GM21576 (cell line): ENCODE data around the gene CCDC146.
"Not testable (repeated sequence)": the region's sequence is repeated elsewhere in the genome, so short reads cannot be mapped to it uniquely, and the experiment has no call there.

ENCODE experiments used
- ATAC-seq: cut with Tn5 transposase; IDR thresholded peaks from one replicate; pipeline ENCODE4 v1.9.1; 2021; ENCODE audit warnings: mild to moderate bottlenecking, moderate library complexity; ENCODE audit not compliant: unreplicated experiment

The CCDC146 gene

DNA sequence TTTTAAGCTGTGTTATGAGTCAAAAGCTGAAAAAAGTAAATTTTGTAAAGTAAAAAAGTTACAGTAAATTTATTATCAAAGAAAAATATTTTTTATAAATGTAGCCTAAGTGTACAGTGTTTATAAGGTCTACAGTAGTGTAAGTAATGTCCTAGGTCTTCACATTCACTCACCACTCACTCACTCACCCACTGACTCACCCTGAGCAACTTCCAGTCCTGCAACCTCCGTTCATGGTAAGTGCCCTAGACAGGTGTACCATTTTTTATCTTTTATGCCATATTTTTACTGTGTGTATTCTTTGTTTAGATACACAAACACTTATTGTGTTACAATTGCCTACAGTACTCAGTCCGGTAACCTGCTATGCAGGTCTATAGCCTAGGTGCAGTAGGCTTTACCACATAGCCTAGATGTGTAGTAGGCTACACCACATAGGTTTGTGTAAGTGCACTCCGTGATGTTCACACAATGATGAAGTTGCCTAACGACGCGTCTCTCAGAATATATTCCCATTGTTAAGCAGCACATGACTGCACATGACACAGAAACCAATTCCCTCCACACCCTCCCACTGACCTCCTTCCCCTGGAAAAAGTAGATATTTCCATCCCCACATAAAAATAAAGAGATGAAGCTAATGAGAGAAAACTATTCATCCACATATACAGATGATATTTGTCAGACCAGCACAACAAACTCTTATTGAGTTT is 122.0 kb downstream of the CCDC146 start:
- ATAC-seq: no peak

DNA sequence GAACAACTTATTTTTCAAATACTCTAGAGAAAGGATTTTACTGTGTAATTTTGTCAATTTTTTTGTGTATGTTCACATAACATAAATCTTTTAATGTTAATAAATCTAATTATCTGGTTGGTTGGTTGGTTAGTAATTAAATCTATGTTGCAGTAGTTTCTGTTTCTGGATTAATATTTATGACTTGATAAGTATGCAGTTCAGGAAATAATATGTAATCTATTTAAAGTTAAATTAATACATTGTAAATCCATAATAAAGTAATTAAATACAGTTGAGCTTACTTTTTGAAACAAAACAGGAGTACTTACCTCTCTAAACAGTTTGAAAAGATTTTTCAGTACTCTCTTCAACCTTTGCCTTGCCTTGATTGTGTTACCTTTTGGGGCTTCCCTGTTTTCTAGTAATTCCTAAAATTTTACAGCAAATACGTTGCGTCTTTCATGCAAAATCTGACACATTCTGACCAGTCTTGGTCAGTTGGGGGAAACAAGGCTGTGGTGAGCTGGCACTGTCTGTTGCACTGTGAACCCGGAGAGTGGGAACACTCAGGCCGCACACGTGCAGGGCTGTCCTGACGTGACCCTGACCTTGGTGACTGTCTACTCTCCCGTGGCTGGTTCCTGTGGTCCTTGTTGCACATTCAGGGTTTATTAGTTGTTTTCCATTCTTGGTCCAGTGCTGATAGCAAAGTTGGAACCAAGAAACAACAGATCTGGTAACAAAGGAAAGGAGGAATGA is 122.8 kb downstream of the CCDC146 start:
- ATAC-seq: no peak

DNA sequence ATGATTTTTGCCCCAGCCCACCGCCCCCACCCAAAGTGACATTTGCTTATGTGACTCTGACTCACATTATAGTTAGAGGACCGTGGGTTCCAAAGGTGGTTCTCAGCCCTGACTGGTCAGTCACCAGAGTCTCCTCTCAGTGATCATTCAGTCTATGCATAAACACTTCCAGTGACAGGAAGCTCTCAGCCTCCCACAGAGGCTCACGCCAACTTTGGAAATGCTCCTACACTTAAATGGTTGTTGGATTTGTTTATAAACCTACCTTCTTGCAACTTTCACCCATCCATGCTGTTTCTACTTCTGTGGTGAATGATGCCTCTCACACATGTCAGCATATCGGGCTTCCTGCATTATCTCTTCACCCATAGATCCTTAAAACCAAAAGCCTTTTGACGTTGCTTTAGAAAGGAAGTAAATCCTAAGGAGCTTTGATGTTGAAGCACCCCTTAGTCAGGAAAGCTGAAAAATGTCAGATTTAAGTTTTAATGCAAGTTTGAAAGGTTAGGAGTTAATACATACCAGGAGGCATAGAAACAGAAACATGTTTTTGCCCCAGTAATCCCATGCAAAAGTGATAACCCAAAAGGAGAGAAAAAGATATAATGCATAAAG is 123.7 kb downstream of the CCDC146 start:
- no peak for ATAC-seq

DNA sequence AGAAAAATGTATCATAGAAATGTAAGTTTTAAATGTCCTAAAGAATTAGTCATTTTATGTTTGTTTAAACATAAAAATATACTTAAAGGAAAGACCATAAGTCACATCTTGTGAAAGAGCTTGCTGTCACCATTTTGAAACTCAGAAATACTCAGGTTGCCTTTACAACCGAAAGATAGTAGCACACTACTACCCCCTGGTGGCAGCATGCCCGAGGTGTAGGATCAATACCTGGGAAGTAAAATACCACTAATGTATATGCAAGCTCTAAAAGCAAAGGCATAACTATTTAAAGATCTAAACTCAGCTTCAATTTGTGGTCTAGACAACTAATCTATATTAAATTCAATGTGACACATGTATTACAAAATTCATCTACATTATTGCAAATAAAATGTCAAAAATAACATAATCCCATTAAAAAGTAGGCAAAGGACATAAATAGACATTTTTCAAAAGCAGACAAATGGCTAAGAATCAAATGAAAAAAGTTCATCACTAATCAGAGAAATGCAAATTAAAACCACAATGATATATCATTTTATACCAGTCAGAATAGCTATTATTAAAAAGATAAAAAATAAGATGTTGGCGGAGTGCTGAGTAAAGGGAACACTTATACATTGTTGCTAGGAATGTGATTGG is 124.9 kb downstream of the CCDC146 start:
- peak; percentile 73 for ATAC-seq

DNA sequence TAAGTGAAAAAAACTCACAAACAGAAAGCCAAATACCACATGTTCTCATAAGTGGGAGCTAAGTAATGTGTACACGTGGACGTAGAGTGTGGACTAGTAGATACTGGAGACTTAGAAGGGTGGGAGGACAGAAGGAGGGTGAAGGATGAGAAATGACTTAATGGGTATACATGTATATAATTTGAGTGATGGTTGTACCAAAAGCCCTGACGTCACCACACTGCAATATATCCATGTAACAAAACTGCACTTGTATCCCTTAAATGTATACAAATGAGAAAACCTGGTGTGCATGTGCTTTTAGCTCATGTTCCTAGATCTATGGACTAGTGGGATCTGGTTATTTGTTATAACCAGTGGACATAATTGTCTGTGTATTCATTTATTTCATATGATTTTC is 125.7 kb downstream of the CCDC146 start:
- ATAC-seq: no peak

DNA sequence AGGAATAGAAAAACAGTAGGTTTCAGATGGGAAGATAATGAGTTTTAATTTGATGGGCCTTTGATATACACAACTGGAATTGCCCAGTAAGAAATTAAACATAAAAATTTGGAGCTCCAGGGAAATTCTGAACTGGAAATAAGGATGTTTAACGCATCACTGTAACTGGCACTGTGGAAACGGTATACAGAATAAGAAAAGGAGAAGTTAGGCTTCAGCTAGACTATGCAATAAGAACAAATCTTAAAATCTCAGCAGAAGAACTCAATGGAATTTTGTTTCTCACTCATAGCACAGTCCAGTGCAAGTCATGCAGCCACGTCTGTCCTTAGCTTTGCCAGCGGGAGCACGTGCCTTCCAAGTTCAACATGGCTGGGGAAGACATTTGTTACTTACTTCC is 130.1 kb downstream of the CCDC146 start:
- ATAC-seq: no peak

DNA sequence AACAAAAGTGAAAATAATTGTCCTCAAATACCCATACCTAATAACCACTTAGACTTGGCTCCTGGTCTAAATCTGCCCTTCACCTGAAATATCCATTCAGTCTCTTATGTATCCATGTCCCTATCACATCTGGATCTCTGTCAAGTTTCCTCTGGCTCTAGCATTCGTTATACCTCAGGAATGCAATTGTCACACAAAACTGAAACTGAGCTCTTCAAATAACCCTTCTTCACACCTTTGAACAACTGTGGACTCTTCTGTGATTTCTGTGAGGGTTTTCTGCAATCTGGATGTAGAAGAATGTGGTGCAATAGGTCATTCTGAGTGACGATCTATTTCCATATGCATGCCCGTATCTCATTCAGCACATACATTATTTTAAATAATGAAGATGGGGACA is 130.7 kb downstream of the CCDC146 start:
- ATAC-seq: no peak

DNA sequence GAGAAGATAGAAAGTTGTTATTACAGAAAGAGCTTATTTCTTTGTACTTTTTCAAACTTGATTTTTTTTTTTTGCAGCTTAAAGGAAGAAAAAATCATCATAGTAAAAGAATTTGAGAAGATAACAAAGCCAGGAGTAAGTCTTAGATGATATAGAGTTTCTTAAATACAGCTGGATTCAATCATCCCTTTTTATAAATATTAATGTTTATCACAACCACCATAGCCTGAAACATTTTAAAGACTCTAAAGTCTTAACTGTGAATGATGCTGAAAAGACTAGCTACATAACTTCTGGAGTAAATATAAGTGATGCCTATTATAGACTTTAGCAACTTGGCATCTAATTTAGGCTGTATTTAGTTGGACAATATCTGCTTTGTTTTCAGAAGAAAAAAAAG is 132.0 kb downstream of the CCDC146 start:
- ATAC-seq: no peak

DNA sequence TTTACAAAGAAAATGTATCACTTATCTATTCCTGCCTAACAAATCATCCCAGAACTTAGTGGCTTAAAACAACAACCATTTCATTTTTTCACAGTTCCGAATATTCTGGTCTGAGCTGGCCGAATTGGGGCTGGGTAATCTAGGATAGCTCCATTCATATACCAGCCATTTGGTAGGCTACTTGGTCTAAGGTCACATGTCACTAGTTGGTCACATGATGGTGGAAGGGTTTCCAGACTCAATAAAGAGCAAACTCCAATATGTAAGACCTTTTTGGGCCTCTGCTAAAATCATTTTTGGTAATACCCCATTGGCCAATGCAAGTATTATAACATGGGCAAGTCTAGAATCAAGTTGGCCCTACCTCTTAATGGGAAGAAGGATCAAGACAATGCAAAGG is 132.5 kb downstream of the CCDC146 start:
- no peak for ATAC-seq

DNA sequence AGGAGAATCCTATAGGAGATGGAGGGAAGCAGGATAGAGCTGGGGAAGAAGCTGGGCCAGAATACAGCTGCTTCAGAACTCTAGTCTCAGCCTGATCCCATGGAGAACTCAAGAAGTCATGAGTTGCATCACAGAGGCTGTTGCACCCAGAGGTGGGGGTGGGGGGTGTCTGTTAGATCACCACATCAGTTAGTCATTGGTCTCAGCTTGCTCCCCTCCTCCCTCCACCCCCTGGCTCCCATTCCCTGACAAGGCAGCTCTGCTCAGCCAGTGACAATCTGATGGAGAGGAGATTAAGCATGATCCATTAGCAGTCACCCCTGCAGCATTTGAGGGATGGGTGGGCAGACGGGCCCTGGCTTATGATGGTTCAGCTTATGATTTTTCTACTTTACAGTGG is 135.6 kb downstream of the CCDC146 start:
- ATAC-seq: no peak

DNA sequence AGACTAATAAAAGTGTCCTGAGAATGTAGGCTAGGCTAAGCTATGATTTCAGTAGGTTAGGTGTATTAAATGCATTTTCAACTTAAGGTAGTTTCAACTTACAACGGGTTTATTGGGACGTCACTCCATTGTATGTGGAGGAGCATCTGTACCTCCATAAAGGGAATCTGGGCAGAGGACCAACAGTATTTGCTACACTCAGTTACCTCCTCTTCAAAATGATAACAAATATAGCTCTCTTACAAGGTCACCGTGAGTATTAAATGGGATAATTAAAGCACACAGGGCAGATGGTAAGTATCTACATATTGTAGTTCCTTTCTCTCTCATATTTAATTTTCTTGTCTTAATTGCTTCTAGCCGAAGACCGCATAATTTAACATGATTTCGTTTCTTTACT is 136.2 kb downstream of the CCDC146 start:
- ATAC-seq: no peak

DNA sequence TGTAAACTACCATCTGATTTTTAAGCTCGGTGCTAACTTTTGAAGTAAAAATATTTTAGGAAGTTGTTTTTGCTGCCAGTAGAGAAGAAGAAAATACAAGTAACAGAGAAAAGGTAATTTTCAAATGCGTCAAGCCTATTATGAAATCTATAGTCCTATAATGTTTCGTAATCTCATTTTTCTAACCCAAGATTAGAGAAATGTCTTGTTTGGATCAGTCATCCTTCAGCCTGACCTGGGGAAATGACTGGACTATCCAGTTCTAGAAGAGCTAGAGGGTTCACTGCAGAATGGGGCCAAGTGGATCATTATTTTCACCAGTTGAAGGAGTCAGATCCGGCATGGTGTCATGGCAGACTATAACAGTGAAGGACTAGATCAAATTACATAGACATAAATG is 139.9 kb downstream of the CCDC146 start:
- ATAC-seq: no peak

DNA sequence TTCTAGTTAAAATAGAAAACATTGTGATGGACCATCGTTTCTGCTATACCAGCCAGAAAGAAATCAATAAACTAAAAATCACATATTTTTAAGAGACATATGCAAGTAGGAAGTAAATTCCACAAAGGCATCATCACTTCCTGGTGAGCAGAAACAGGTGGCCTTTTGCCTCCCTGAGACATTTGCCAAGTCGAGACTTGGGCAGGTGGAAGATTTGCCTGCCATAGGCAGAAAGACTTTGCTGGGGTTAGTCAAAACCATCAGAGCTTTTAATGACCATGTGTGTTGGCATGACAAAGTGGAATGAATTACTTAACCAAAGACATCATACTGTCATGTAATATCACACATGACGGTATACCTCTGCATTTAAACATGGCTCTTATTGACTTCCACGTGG is 143.3 kb downstream of the CCDC146 start:
- ATAC-seq: no peak

DNA sequence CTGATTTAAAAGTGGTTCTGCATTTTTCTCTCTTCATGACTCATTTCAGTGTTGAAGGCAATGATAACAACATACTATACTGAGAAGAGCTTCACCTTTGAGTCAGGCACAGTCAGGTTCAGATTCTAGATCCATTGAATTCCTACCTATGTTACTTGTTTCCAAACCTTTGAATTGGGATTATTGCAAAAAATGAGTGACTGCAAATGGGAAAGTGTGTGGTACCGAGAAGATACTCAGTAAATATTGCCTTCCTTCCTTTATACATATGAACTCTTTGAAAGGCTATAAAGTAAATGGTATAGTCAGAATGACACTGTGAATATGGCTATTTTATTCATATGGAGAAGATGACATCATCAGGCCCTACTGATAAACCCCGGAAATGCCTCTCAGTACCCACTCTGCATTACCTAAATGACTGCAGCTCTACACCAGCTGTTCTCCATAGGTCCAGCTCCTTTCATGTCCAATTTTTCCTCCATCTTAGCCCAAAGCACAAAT is 143.9 kb downstream of the CCDC146 start:
- peak; percentile 78 for ATAC-seq

DNA sequence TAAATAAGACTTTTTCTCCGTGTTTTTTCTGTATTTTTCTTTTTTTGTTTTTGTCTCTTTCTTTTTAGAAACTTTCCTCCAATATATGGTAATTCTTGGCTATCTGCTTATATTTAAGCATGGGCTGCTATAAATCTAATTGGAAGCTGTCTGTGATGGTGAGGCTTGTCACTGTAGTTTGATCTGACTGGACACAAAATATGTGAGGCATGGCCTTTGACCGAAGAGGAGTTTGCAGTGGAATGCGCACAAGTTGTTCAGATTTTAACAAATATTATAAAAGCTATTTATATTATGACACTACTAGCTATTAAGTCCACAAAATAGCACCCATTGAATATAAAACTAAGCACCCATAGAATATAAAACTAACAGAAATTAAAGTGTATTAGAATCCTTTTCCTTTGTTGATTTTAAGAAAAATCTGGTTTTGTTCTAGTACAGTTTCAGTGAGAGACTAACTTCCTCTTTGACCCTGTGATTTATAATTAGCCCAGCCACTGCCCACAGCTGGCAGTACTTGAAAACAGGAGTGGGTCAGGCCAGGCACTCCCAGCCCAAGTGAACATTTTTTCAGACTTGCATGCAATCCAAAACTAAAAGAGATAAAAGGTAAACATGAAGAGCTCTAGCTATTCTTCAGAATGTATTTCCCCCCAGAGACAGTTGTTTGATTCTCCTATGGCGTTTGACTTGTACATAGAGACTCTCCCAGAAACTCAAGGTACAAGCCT is 147.1 kb downstream of the CCDC146 start:
- peak; percentile 91 for ATAC-seq

DNA sequence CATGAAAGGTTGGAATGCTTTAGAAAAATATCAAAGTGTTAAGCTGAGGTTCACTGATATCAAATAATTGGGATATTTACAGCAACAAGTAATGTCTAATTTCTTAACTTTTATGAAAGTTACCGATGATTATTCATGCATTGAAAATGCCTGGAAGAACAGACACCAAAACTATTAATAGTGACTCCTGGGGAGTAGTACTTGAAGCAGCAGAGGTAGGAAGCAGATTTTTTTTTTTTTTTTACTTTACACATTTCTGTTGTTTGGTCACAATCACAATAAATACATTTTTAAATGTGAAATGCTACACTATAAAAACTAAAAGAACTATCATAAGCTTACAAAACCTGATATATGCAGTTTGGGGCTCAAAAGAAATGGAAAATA is 147.7 kb downstream of the CCDC146 start:
- ATAC-seq: no peak

DNA sequence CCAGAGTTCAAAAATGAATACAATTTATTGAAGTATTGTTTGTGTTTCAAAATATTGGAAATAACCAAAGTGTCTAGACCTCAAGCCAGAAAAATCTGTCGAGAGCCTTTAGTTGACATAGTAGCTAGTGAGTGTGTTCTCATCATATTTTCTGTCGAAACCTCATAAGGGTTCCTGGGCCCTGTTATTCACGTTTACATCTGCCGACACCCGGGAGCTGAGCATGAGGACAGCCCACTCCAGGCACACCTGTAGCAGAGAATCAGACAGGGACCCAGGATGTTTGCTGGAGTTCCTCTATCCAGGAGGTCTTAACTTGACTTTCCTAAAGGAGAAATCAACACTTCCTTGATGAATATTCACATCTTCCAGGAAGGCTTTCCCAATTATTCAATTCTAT is 149.4 kb downstream of the CCDC146 start:
- no peak for ATAC-seq

DNA sequence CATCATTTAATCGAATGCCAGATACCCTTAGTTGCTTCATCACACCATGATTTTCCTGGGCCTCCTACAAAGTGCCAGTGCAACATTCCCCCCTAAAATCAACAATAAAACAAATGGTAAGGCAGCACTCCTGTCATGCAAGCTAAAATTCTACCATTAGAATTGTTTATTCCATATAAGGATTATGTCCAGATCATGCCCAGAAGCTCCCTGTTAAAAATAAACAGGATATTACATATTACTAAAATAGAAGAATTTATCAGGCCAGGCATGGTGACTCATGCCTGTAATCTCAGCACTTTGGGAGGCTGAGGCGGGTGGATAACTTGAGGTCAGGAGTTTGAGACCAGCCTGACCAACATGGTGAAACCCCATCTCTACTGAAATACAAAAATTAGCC is 153.2 kb downstream of the CCDC146 start:
- ATAC-seq: not testable (repeated sequence)

DNA sequence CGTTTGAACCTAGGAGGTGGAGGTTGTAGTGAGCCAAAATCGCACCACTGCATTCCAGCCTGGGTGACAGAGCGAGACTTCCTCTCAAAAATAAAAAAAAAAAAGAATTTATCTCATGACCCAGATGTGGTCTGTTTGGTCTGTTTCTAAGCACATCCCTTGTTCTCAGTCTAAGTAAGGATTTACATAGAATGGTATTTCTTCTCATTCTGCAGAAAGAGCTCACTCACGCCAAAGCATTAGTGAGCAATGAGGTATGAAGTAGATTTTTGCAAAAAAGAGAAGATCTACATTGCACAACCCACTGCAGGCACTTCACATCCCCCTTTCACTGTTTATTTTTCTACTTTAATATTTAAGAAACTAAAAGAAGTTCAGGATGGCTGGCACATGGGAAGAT is 153.7 kb downstream of the CCDC146 start:
- ATAC-seq: no peak

DNA sequence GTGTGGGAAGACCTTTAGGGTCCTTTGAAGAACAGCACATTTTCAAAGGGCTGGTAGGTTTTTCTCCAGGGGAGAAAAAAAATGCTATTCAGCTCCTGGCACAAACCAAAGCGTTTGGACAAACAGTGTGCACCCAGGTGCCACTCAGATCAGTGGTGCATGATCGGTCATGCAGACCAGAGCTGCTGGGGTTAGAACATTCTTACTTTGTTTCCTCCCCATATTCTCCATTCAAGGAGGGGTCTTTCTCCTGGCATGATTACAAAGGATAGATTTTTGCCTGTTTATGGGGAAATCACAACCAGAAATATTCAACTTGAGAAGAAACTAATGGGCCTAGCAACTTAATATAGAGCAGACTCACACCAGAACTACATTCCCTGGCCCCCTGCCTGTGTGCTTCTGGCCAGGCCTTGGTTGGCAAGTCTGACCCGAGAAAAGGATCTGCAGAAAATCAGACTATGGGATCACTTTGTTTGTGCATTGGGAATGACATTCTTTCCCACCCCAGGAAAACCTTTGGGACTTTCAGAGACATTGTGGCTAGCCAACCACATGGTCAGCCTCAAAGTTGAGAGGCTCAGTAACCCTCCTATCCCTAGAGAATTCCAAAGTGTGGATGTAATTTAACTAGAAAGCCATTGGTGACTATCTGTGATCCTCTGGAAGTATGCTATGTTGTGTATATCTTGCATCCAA is 159.5 kb downstream of the CCDC146 start:
- no peak for ATAC-seq
